IMR-90 (cell line): ENCODE measurements around the gene COG3.

Experiments used
- CTCF ChIP-seq: conservative IDR thresholded peaks from 2 replicates; pipeline ENCODE4 v1.5.1; 2012; ENCODE audit warnings: mild to moderate bottlenecking, low read depth, low read length, improper control_type of control experiment
- FOS ChIP-seq: fragments of 150-350 bp; IDR thresholded peaks from 2 replicates; pipeline ENCODE4 v1.6.1; 2016; ENCODE audit warnings: low read depth, low read length
- MAZ ChIP-seq: IDR thresholded peaks from 2 replicates; pipeline ENCODE4 v1.6.1; 2012; ENCODE audit warnings: low read depth, mild to moderate bottlenecking, low read length, improper control_type of control experiment, moderate library complexity, borderline replicate concordance
- POLR2A ChIP-seq: IDR thresholded peaks from 2 replicates; pipeline ENCODE4 v1.6.1; 2012; ENCODE audit warnings: mild to moderate bottlenecking, low read depth, low read length
- RFX5 ChIP-seq: IDR thresholded peaks from 2 replicates; pipeline ENCODE4 v1.8.0; 2012; ENCODE audit warnings: low read depth, mild to moderate bottlenecking, low read length, moderate library complexity

GRCh38 chr13:45540195-45540594, 75.5 kb downstream of the COG3 start:
- no peak for TF ChIP-seq CTCF
- TF ChIP-seq POLR2A, result no peak
- TF ChIP-seq RFX5, result no peak
- no peak for TF ChIP-seq FOS
- no peak for TF ChIP-seq MAZ
